Esophagus squamous epithelium (tissue), 5 donors: ENCODE measurements around the gene ARL4C. TPM values are rescaled to one million over a fixed set of nuclear protein-coding genes. Genes with fewer than 3 reads are reported as not detected.

ENCODE experiments used
- DNase-seq: peaks from one replicate; lab custom pipeline; 2025; lab: John Stamatoyannopoulos, UW
- H3K27ac ChIP-seq, 4 donors: fragments of 200-600 bp; sonication (generic); one replicate each; pipeline ENCODE4 v1.5.1; 2016 to 2019; ENCODE audit warnings: mild to moderate bottlenecking in 1 of 4
- H3K27me3 ChIP-seq, 4 donors: fragments of 200-600 bp; sonication (generic); 1 replicate in 3 of 4; 2 replicates in 1 of 4; pipeline versions ENCODE4 v1.5.1 to v1.6.0; 2017 to 2021; ENCODE audit warnings: antibody characterized with exemption in 1 of 4
- H3K36me3 ChIP-seq, 3 donors: fragments of 200-600 bp; sonication (generic); one replicate each; pipeline ENCODE4 v1.5.1; 2016 to 2019
- H3K4me1 ChIP-seq, 3 donors: fragments of 200-600 bp; sonication (generic); one replicate each; pipeline ENCODE4 v1.5.1; 2017 to 2019
- H3K4me3 ChIP-seq, 4 donors: fragments of 200-600 bp; sonication (generic); 1 replicate in 3 of 4; 2 replicates in 1 of 4; pipeline ENCODE4 v1.5.1; 2016 to 2019; ENCODE audit warnings: mild to moderate bottlenecking in 2 of 4, moderate library complexity in 1 of 4
- H3K9me3 ChIP-seq, 3 donors: fragments of 200-600 bp; sonication (generic); one replicate each; pipeline ENCODE4 v1.5.1; 2016 to 2019
- CTCF ChIP-seq, 6 experiments: fragments of 450-650 bp in 4 of 6; fragments of 200-600 bp in 2 of 6; sonication (generic) in 2 of 6; IDR thresholded peaks; one replicate each; pipeline ENCODE4 v1.5.1; 2016 to 2019; ENCODE audit warnings: antibody characterized with exemption in 6 of 6, mild to moderate bottlenecking in 4 of 6, moderate library complexity in 4 of 6
- POLR2A ChIP-seq, 4 donors: fragments of 450-650 bp; IDR thresholded peaks; one replicate each; pipeline ENCODE4 v1.6.1; 2017; ENCODE audit warnings: antibody characterized with exemption in 4 of 4, mild to moderate bottlenecking in 4 of 4, moderate library complexity in 3 of 4
- WGBS, 2 donors: methylation state at CpG; one replicate each; pipeline ENCODE4 v1.1.5; 2018; 5-methylcytosine and 5-hydroxymethylcytosine counted together
- intact Hi-C: fragments of 100-400 bp; cut with DNase I; formaldehyde crosslinking; loops from one replicate; pipeline ENCODE4 v1.15.0; 2022
- total RNA-seq, 4 donors: library from RNA; depleted of rRNA; stranded (reverse); fragments of >200 nt; gene quantifications; one replicate each; pipeline ENCODE4 v1.1.0, GENCODE V29; 2016
- donor health status: DM: yes; HTN: yes; CAD: no.

Gene ARL4C
- total RNA-seq, 4 donors from 2014 or later, result 11.2 to 27.1 (median 20.0) TPM

GRCh38 chr2:234468503-234468902 is 28.4 kb downstream of the ARL4C start:
- Histone ChIP-seq H3K27me3 (no peaks in the 10 kb centered on the region), H3K9me3 (no peaks in the 10 kb centered on the region), H3K4me3 (no peak overlapping the region), H3K27ac (peak overlapping the region in 3 of 4 donors; percentile 4 to 76 (median 63)), H3K4me1 (peaks cover 6 to 47% (median 8%) of the 10 kb centered on the region in 3 donors), H3K36me3 (no peaks in the 10 kb centered on the region)
- TF ChIP-seq POLR2A (IDR thresholded peaks at IDR 0.05) (no peak), CTCF (IDR thresholded peaks at IDR 0.05) (no peak)
- DNase-seq, result no peak
- WGBS, 2 donors, result 47 to 51% methylated on average over 2 to 5 of the region's 5 CpGs
- intact Hi-C loops, result no loop called here

GRCh38 chr2:234467289-234467688 is 29.6 kb downstream of the ARL4C start:
- Histone ChIP-seq H3K4me1 (peaks cover 6 to 57% (median 13%) of the 10 kb centered on the region in 3 donors), H3K27ac (no peak overlapping the region), H3K36me3 (no peaks in the 10 kb centered on the region), H3K4me3 (no peak overlapping the region), H3K9me3 (no peaks in the 10 kb centered on the region), H3K27me3 (no peaks in the 10 kb centered on the region)
- TF ChIP-seq CTCF (IDR thresholded peaks at IDR 0.05), result no peak
- intact Hi-C loops, result no loop called here
- WGBS, 2 donors, result 66 to 79% methylated on average over 3 to 4 of the region's 4 CpGs
- no peak for DNase-seq

GRCh38 chr2:234464291-234464645 is 32.6 kb downstream of the ARL4C start:
- H3K4me1 ChIP-seq, result peaks cover 6 to 60% (median 14%) of the 10 kb centered on the region in 3 donors
- no peaks in the 10 kb centered on the region for H3K36me3 ChIP-seq

GRCh38 chr2:234463626-234464290 is 33.1 kb downstream of the ARL4C start:
- Histone ChIP-seq H3K27ac (peak overlapping the region in 3 of 4 donors; percentile 3 to 24 (median 12)), H3K4me1 (peaks cover 6 to 55% (median 13%) of the 10 kb centered on the region in 3 donors), H3K9me3 (no peaks in the 10 kb centered on the region), H3K4me3 (no peak overlapping the region), H3K27me3 (no peaks in the 10 kb centered on the region), H3K36me3 (no peaks in the 10 kb centered on the region)
- DNase-seq, result no peak
- intact Hi-C loops, result no loop called here
- 41 to 50% methylated on average over 17 of the region's 17 CpGs for WGBS, 2 donors
- TF ChIP-seq POLR2A (IDR thresholded peaks at IDR 0.05), result no peak
- no peak for TF ChIP-seq CTCF (IDR thresholded peaks at IDR 0.05)

More at GRCh38 chr2:234464291-234464645, 32.6 kb downstream of the ARL4C start:
- no peaks in the 10 kb centered on the region for H3K9me3 ChIP-seq
- DNase-seq, result no peak
- no peak for TF ChIP-seq POLR2A (IDR thresholded peaks at IDR 0.05)
- no peak for TF ChIP-seq CTCF (IDR thresholded peaks at IDR 0.05)
- H3K27me3 ChIP-seq, result no peaks in the 10 kb centered on the region
- intact Hi-C loops, result no loop called here
- 64 to 76% methylated on average over 9 of the region's 9 CpGs for WGBS, 2 donors
- no peak overlapping the region for H3K4me3 ChIP-seq
- H3K27ac ChIP-seq, result peak overlapping the region in 2 of 4 donors; percentile 3 to 12

- intact Hi-C loops, result no loop called here
- no peak overlapping the region for H3K27ac ChIP-seq
- H3K4me3 ChIP-seq, result no peak overlapping the region
- no peak for DNase-seq
- peaks cover 0 to 42% (median 7%) of the 10 kb centered on the region in 3 donors for H3K4me1 ChIP-seq
- 74 to 90% methylated on average over 9 to 10 of the region's 10 CpGs for WGBS, 2 donors
- no peaks in the 10 kb centered on the region for H3K27me3 ChIP-seq
- no peaks in the 10 kb centered on the region for H3K36me3 ChIP-seq
- TF ChIP-seq POLR2A (IDR thresholded peaks at IDR 0.05) (no peak), CTCF (IDR thresholded peaks at IDR 0.05) (no peak)
- peaks cover 0 to 5% (median 0%) of the 10 kb centered on the region in 3 donors for H3K9me3 ChIP-seq
These were observed 34.5 kb downstream of the ARL4C start for GRCh38 chr2:234462218-234462992.
